ENCODE results near the gene IFIT1B. TPM values are rescaled to one million over a fixed set of nuclear protein-coding genes. Genes with fewer than 3 reads are reported as not detected.

IFIT1B gene
- polyA plus RNA-seq, 1 donor (not counting 4 experiments of a cell fraction or from before 2014, with no cell fraction given), result not detected

GRCh38 chr10:89373916-89374711 lies 3.7 kb upstream of the IFIT1B start:
- dilution Hi-C loops (cut with MboI; ENCODE audit: extremely low pct_ligation_motif_present, low sequenced_read_pairs), result no loop called here
- Histone ChIP-seq H3K4me2 (ENCODE audit: control insufficient read depth, extremely low read depth, insufficient read depth, low read depth, low read length) (no peak overlapping the region), H2AFZ (ENCODE audit: control insufficient read depth, low read length) (peak overlapping the region; percentile 45), H4K20me1 (ENCODE audit: control insufficient read depth, extremely low read depth, insufficient read depth, low read length) (no peaks in the 10 kb centered on the region), H3K9ac (ENCODE audit: control insufficient read depth, extremely low read depth, insufficient read depth, low read length) (no peak overlapping the region), H3K27me3 (ENCODE audit: control insufficient read depth, extremely low read depth, insufficient read depth, low read length) (no peaks in the 10 kb centered on the region), H3K9me1 (ENCODE audit: control insufficient read depth, extremely low read depth, insufficient read depth, low read length) (no peaks in the 10 kb centered on the region), H3K4me1 (ENCODE audit: control insufficient read depth, extremely low read depth, insufficient read depth, low read length) (peaks cover 8% of the 10 kb centered on the region), H3K79me2 (ENCODE audit: control insufficient read depth, insufficient read depth, low read length) (no peaks in the 10 kb centered on the region), H3K27ac (ENCODE audit: control insufficient read depth, insufficient read depth, low read length) (no peak overlapping the region), H3K36me3 (ENCODE audit: control insufficient read depth in 2 of 2, extremely low read depth in 1 of 2, insufficient read depth in 2 of 2, low read length in 2 of 2) (no peaks in the 10 kb centered on the region), H3K4me3 (ENCODE audit: control insufficient read depth in 2 of 3, extremely low read depth in 1 of 3, insufficient read depth in 2 of 3, low read depth in 1 of 3, low read length in 3 of 3) (no peak overlapping the region), H3K9me3 (ENCODE audit: control insufficient read depth, low read depth, low read length) (no peaks in the 10 kb centered on the region)
- TF ChIP-seq EZH2 (IDR thresholded peaks at IDR 0.05; ENCODE audit: low read length) (no peak), CTCF (optimal IDR thresholded peaks at IDR 0.05 in 1 of 3, IDR thresholded peaks at IDR 0.05 in 1 of 3, conservative IDR thresholded peaks at IDR 0.05 in 1 of 3; ENCODE audit: extremely low read depth in 1 of 3, insufficient read depth in 2 of 3, low read length in 3 of 3) (no peak)
- DNase-seq (ENCODE audit: low read depth, low spot score), result no peak
- FAIRE-seq, result peak; percentile 34

GRCh38 chr10:89374713-89375141 lies 3.1 kb upstream of the IFIT1B start:
- Histone ChIP-seq H3K27ac (ENCODE audit: control insufficient read depth, insufficient read depth, low read length) (no peak overlapping the region), H4K20me1 (ENCODE audit: control insufficient read depth, extremely low read depth, insufficient read depth, low read length) (no peaks in the 10 kb centered on the region), H2AFZ (ENCODE audit: control insufficient read depth, low read length) (no peak overlapping the region), H3K9me3 (ENCODE audit: control insufficient read depth, low read depth, low read length) (no peaks in the 10 kb centered on the region), H3K4me1 (ENCODE audit: control insufficient read depth, extremely low read depth, insufficient read depth, low read length) (peaks cover 8% of the 10 kb centered on the region), H3K36me3 (ENCODE audit: control insufficient read depth in 2 of 2, extremely low read depth in 1 of 2, insufficient read depth in 2 of 2, low read length in 2 of 2) (no peaks in the 10 kb centered on the region), H3K9me1 (ENCODE audit: control insufficient read depth, extremely low read depth, insufficient read depth, low read length) (no peaks in the 10 kb centered on the region), H3K9ac (ENCODE audit: control insufficient read depth, extremely low read depth, insufficient read depth, low read length) (no peak overlapping the region), H3K27me3 (ENCODE audit: control insufficient read depth, extremely low read depth, insufficient read depth, low read length) (no peaks in the 10 kb centered on the region), H3K4me2 (ENCODE audit: control insufficient read depth, extremely low read depth, insufficient read depth, low read depth, low read length) (no peak overlapping the region), H3K79me2 (ENCODE audit: control insufficient read depth, insufficient read depth, low read length) (no peaks in the 10 kb centered on the region), H3K4me3 (ENCODE audit: control insufficient read depth in 2 of 3, extremely low read depth in 1 of 3, insufficient read depth in 2 of 3, low read depth in 1 of 3, low read length in 3 of 3) (no peak overlapping the region)
- no peak for TF ChIP-seq EZH2 (IDR thresholded peaks at IDR 0.05; ENCODE audit: low read length)
- no peak for TF ChIP-seq CTCF (optimal IDR thresholded peaks at IDR 0.05 in 1 of 3, IDR thresholded peaks at IDR 0.05 in 1 of 3, conservative IDR thresholded peaks at IDR 0.05 in 1 of 3; ENCODE audit: extremely low read depth in 1 of 3, insufficient read depth in 2 of 3, low read length in 3 of 3)
- no peak for DNase-seq (ENCODE audit: low read depth, low spot score)
- FAIRE-seq, result no peak
- dilution Hi-C loops (cut with MboI; ENCODE audit: extremely low pct_ligation_motif_present, low sequenced_read_pairs), result no loop called here
